Parathyroid adenoma (tissue), 2 donors: Measurements from ENCODE around the gene DGKG.

Experiments used
- H2AFZ ChIP-seq: fragments of 300-600 bp; sonication (generic); one replicate; pipeline ENCODE4 v1.7.0; 2017; ENCODE audit warnings: antibody characterized with exemption, mild to moderate bottlenecking
- H3K27ac ChIP-seq: fragments of 300-600 bp; sonication (generic); one replicate; pipeline ENCODE4 v1.7.0; 2017
- H3K27me3 ChIP-seq: fragments of 300-600 bp; sonication (generic); one replicate; pipeline ENCODE4 v1.7.0; 2017; ENCODE audit warnings: low read length; ENCODE audit not compliant: control insufficient read depth, insufficient read depth
- H3K36me3 ChIP-seq: fragments of 300-600 bp; sonication (generic); one replicate; pipeline ENCODE4 v1.7.0; 2017; ENCODE audit warnings: low read length; ENCODE audit not compliant: control insufficient read depth, insufficient read depth
- H3K4me1 ChIP-seq: fragments of 300-600 bp; sonication (generic); one replicate; pipeline ENCODE4 v1.7.0; 2017; ENCODE audit warnings: control low read depth
- H3K4me2 ChIP-seq: fragments of 300-600 bp; sonication (generic); one replicate; pipeline ENCODE4 v1.7.0; 2017; ENCODE audit warnings: low read length
- H3K4me3 ChIP-seq: fragments of 300-600 bp; sonication (generic); one replicate; pipeline ENCODE4 v1.7.0; 2017; ENCODE audit warnings: low read depth, low read length
- H3K79me2 ChIP-seq: fragments of 300-600 bp; sonication (generic); one replicate; pipeline ENCODE4 v1.7.0; 2017; ENCODE audit warnings: control low read depth
- H3K9ac ChIP-seq: fragments of 300-600 bp; sonication (generic); one replicate; pipeline ENCODE4 v1.7.0; 2017; ENCODE audit warnings: mild to moderate bottlenecking
- H3K9me3 ChIP-seq: fragments of 300-600 bp; sonication (generic); one replicate; pipeline ENCODE4 v1.7.0; 2017; ENCODE audit warnings: low read length; ENCODE audit not compliant: control insufficient read depth
- CTCF ChIP-seq: fragments of 300-600 bp; sonication (generic); IDR thresholded peaks from one replicate; pipeline ENCODE4 v1.7.0; 2017; ENCODE audit warnings: antibody characterized with exemption, mild to moderate bottlenecking
- donor health status: primary hyperparathyroidism.

Gene DGKG

GRCh38 chr3:186361762-186362536 lies at the start of gene DGKG:
TSS of gene DGKG (minus strand) at chr3:186362234. CDS start at chr3:186320459, 41,775 bp downstream.
- Histone ChIP-seq H3K27me3 (no peaks in the 10 kb centered on the region), H3K36me3 (no peaks in the 10 kb centered on the region), H3K9me3 (no peaks in the 10 kb centered on the region), H3K9ac (no peak within 1 kb of the TSS), H3K4me2 (peak within 1 kb of the TSS; percentile 80), H3K27ac (no peak within 1 kb of the TSS), H3K79me2 (no peaks in the 10 kb centered on the region), H3K4me1 (peaks cover 10% of the 10 kb centered on the region), H3K4me3 (peak within 1 kb of the TSS; percentile 50), H2AFZ (peak within 1 kb of the TSS; percentile 77)
- TF ChIP-seq CTCF, result no peak

GRCh38 chr3:186411089-186411488 lies 49.1 kb upstream of the DGKG start:
- Histone ChIP-seq H3K9me3 (no peaks in the 10 kb centered on the region), H3K4me2 (no peak overlapping the region), H3K27ac (no peak overlapping the region), H2AFZ (no peak overlapping the region), H3K36me3 (no peaks in the 10 kb centered on the region), H3K4me1 (peaks cover 25% of the 10 kb centered on the region), H3K4me3 (no peak overlapping the region), H3K79me2 (no peaks in the 10 kb centered on the region), H3K27me3 (no peaks in the 10 kb centered on the region), H3K9ac (no peak overlapping the region)
- TF ChIP-seq CTCF, result no peak

DNA sequence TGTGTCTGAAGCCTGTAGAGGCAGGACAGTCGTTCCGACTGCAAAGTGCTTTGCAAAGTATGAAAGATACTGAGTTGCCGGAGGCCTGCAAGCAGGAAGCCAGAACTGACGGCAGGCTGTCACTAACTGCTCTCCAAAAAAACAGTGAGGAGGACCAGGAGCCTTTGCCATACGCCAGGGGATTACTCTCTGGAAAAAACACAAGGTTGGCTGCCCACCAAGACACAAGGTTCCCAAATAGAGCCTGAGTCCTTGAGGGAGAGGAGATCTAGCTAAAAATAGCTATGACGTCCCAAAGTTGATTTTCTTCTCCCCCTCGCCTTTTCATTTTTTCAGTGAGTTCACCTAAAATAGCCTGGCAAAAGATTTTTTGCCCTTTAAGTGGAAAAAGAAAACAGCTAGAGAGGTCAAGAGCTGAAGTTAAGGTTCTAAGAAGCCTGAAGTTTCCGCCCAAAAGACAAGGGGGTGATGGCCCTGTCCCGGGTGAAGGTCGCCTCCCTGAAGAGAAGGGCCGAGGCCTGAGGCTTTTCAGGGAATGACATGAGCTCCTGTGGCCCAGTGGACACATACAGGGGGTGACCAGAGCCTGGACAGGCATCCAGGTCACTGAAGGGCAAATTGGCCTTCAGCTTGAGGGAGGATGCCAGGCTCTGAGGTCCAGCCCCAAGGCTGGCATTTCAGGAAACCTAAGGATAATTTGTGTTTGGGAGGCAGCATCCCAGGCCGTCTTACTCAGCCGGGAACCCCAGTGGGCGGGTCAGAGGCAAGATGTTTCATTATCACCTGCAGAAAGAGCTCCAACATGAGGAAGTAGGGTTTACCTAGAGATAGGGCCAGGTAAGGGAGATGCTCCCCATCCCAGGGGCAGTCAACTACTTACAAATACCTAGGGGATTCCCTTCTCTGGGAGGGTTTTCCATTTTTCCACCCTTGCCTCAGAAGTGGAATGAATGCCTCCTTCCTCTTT lies 44.9 kb upstream of the DGKG start:
- H3K79me2 ChIP-seq, result no peaks in the 10 kb centered on the region
- no peaks in the 10 kb centered on the region for H3K4me1 ChIP-seq
- no peak overlapping the region for H3K9ac ChIP-seq
- no peak overlapping the region for H2AFZ ChIP-seq
- H3K27me3 ChIP-seq, result no peaks in the 10 kb centered on the region
- peak overlapping the region; percentile 44 for H3K27ac ChIP-seq
- no peak overlapping the region for H3K4me3 ChIP-seq
- no peak overlapping the region for H3K4me2 ChIP-seq
- no peaks in the 10 kb centered on the region for H3K9me3 ChIP-seq
- TF ChIP-seq CTCF, result no peak
- H3K36me3 ChIP-seq, result no peaks in the 10 kb centered on the region

DNA sequence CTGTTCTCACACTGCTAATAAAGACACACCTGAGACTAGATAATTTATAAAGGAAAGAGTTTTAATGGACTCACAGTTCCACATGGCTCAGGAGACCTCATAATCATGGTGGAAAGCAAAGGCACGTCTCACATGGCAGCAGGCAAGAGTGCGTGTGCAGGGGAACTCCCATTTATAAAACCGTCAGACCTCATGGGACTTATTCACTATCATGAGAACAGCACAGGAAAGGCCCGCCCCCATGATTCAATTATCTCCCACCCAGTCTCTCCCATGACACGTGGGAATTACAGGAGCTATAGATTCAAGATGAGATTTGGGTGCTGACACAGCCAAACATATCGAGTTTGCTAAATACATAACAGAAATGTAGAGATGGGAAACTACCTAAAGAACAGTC lies 39.5 kb upstream of the DGKG start:
- Histone ChIP-seq H3K79me2 (no peaks in the 10 kb centered on the region), H3K36me3 (no peaks in the 10 kb centered on the region), H3K4me1 (no peaks in the 10 kb centered on the region), H3K4me3 (no peak overlapping the region), H2AFZ (no peak overlapping the region), H3K27me3 (no peaks in the 10 kb centered on the region), H3K9me3 (no peaks in the 10 kb centered on the region), H3K27ac (no peak overlapping the region), H3K9ac (no peak overlapping the region), H3K4me2 (no peak overlapping the region)
- TF ChIP-seq CTCF, result no peak
